Tibial nerve (tissue), 3 donors: ENCODE results near the gene SCGB1D1.

ENCODE experiments used
- CTCF ChIP-seq, 5 experiments: fragments of 200-600 bp in 3 of 5; fragments of 450-650 bp in 2 of 5; sonication (generic) in 3 of 5; IDR thresholded peaks; one replicate each; pipeline ENCODE4 v1.5.1; 2016 to 2019; ENCODE audit warnings: antibody characterized with exemption in 5 of 5, mild to moderate bottlenecking in 3 of 5, moderate library complexity in 2 of 5
- POLR2A ChIP-seq, 2 donors: fragments of 450-650 bp; IDR thresholded peaks; one replicate each; pipeline ENCODE4 v1.6.1; 2017; ENCODE audit warnings: antibody characterized with exemption in 2 of 2, mild to moderate bottlenecking in 2 of 2, moderate library complexity in 2 of 2

GRCh38 chr11:62142921-62143320, 47.1 kb upstream of the SCGB1D1 start:
- no peak for TF ChIP-seq POLR2A (IDR thresholded peaks at IDR 0.05)
- no peak for TF ChIP-seq CTCF (IDR thresholded peaks at IDR 0.05)
